ENCODE measurements around the gene MEIS1. TPM values are rescaled to one million over a fixed set of nuclear protein-coding genes. Genes with fewer than 3 reads are reported as not detected.

Gene MEIS1
- total RNA-seq, 1 experiment from 2014 or later = 11.5 TPM

- TF ChIP-seq CTCF (IDR thresholded peaks at IDR 0.05; ENCODE audit: unreplicated experiment) = no peak
- no peak overlapping the region for H3K27ac Mint-ChIP-seq (ENCODE audit: unreplicated experiment)
- H3K4me3 Mint-ChIP-seq (ENCODE audit: low read depth, unreplicated experiment) = no peak overlapping the region
- peaks cover 27% of the 10 kb centered on the region for H3K36me3 Mint-ChIP-seq (ENCODE audit: insufficient read depth, unreplicated experiment)
- intact Hi-C loops (cut with micrococcal nuclease; ENCODE audit: unreplicated experiment) = loop anchor here (10.0 kb wide), 2 partner anchors 928 to 1272 kb away; no protein-coding TSS in a partner anchor
- peaks cover 19% of the 10 kb centered on the region for H3K4me1 Mint-ChIP-seq (ENCODE audit: low read depth, unreplicated experiment)
- CTCF ChIA-PET = no interaction called here
- BruUV-seq (replicated peaks) = no TSS peak
- no peaks in the 10 kb centered on the region for H3K9me3 Mint-ChIP-seq (ENCODE audit: low read depth, unreplicated experiment)
- no peak for DNase-seq
- H3K27me3 Mint-ChIP-seq (ENCODE audit: unreplicated experiment) = no peaks in the 10 kb centered on the region
These were observed 137.5 kb downstream of the MEIS1 start for GRCh38 chr2:66572391-66572790.

GRCh38 chr2:66573416-66573815 lies 138.5 kb downstream of the MEIS1 start:
- H3K4me1 Mint-ChIP-seq (ENCODE audit: low read depth, unreplicated experiment) = peaks cover 26% of the 10 kb centered on the region
- peaks cover 27% of the 10 kb centered on the region for H3K36me3 Mint-ChIP-seq (ENCODE audit: insufficient read depth, unreplicated experiment)
- TF ChIP-seq CTCF (IDR thresholded peaks at IDR 0.05; ENCODE audit: unreplicated experiment) = no peak
- intact Hi-C loops (cut with micrococcal nuclease; ENCODE audit: unreplicated experiment) = loop anchor here (1.0 to 10.0 kb wide), 3 partner anchors 139 to 1271 kb away; no protein-coding TSS in a partner anchor
- H3K27ac Mint-ChIP-seq (ENCODE audit: unreplicated experiment) = no peak overlapping the region
- BruUV-seq (replicated peaks) = no TSS peak
- peak overlapping the region; percentile 18 for H3K4me3 Mint-ChIP-seq (ENCODE audit: low read depth, unreplicated experiment)
- CTCF ChIA-PET = no interaction called here
- no peaks in the 10 kb centered on the region for H3K9me3 Mint-ChIP-seq (ENCODE audit: low read depth, unreplicated experiment)
- peaks cover 8% of the 10 kb centered on the region for H3K27me3 Mint-ChIP-seq (ENCODE audit: unreplicated experiment)
- DNase-seq = peak; percentile 29

DNA sequence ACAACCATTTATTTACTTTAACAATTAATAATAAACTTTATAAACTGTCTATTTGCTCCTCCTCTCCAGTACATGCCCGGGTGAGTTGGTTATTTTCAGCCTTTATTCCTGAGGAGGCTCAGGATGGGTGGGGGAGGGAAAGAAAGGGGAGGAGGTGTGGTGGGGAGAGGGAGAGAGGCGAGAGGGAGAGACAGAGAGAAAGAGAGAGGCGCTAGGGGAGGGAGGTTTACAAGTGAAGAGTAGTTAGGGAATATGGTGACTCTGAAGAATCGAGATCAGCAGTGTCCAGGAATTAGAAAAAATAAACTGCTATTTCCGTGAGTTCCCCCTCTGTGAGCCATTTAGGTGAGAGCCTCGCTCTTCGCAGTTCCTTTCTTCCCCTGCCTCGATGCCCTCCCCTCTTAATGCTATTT lies 138.9 kb downstream of the MEIS1 start:
- Mint-ChIP-seq H3K4me1 (ENCODE audit: low read depth, unreplicated experiment) (peaks cover 26% of the 10 kb centered on the region), H3K27ac (ENCODE audit: unreplicated experiment) (no peak overlapping the region), H3K36me3 (ENCODE audit: insufficient read depth, unreplicated experiment) (peaks cover 27% of the 10 kb centered on the region), H3K27me3 (ENCODE audit: unreplicated experiment) (peaks cover 13% of the 10 kb centered on the region), H3K9me3 (ENCODE audit: low read depth, unreplicated experiment) (no peaks in the 10 kb centered on the region), H3K4me3 (ENCODE audit: low read depth, unreplicated experiment) (peak overlapping the region; percentile 18)
- no peak for TF ChIP-seq CTCF (IDR thresholded peaks at IDR 0.05; ENCODE audit: unreplicated experiment)
- peak; percentile 11 for DNase-seq
- CTCF ChIA-PET = interaction anchor here (0.6 kb wide), 1 partner anchor 44 kb away, joined by 5 read pairs; no protein-coding TSS in a partner anchor
- intact Hi-C loops (cut with micrococcal nuclease; ENCODE audit: unreplicated experiment) = loop anchor here (1.0 to 10.0 kb wide), 4 partner anchors 140 to 1271 kb away; no protein-coding TSS in a partner anchor
- BruUV-seq (replicated peaks) = no TSS peak

DNA sequence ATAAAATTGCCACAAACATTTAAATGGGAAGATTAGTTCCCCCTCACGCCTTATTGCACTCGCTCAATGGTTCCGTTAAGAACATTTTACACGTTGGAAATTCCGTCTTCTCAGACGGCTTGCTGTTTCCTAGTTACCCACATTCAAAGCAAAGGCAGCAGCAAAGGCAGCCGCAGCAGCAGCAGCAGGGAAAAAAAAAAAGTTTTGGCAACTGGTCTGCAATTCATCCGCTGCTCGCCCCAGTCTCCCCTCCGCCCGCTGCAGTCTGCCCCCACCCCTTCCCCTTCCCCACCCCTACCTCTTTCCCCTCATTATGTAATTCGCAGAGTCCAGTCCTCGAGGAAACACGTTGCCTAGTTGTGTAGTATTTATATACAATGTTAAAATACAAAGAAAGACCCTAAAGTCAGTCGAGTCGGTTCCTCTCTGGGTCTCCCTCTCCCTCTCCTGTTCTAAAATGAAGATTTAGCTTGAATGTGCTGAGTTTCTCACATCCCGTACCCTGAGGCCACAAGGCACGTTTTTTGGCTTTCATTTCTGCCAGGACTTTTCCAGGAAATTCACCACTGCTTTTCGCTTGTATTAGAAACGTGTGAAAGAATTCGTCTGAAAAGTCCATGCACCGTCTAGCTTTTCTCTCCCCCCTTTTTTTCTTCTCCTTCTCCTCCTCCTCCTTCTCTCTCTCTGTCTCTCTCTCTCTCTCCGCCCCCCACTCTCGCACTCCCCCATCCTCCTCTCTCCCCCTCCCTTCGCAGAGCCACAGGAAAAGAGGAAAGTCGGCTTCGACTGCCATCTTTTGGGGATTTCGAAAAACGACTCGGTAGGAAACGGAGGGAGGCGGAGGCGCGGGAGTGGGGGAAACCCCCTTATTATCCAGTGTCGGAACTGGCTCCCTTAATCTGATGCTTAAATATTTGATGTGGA lies 140.0 kb downstream of the MEIS1 start:
- Mint-ChIP-seq H3K9me3 (ENCODE audit: low read depth, unreplicated experiment) (no peaks in the 10 kb centered on the region), H3K36me3 (ENCODE audit: insufficient read depth, unreplicated experiment) (peaks cover 27% of the 10 kb centered on the region), H3K4me3 (ENCODE audit: low read depth, unreplicated experiment) (peak overlapping the region; percentile 72), H3K4me1 (ENCODE audit: low read depth, unreplicated experiment) (peaks cover 26% of the 10 kb centered on the region), H3K27me3 (ENCODE audit: unreplicated experiment) (peaks cover 22% of the 10 kb centered on the region), H3K27ac (ENCODE audit: unreplicated experiment) (peak overlapping the region; percentile 55)
- peak; percentile 18 for TF ChIP-seq CTCF (IDR thresholded peaks at IDR 0.05; ENCODE audit: unreplicated experiment)
- intact Hi-C loops (cut with micrococcal nuclease; ENCODE audit: unreplicated experiment) = loop anchor here (2.0 to 10.0 kb wide), 7 partner anchors 146 to 1270 kb away; no protein-coding TSS in a partner anchor
- BruUV-seq (replicated peaks) = no TSS peak
- peak; percentile 59 for DNase-seq
- CTCF ChIA-PET = interaction anchor here (0.7 to 2.4 kb wide), 2 partner anchors 142 to 234 kb away, joined by 5 to 13 read pairs; no protein-coding TSS in a partner anchor

Measured in Calu3 (cell line).